Pons (tissue), 1 donor: ENCODE data around the gene TMEM38B.
A peak's percentile ranks its signal among the peaks of the same experiment; 100 is the strongest.

Experiments
- DNase-seq: peaks from one replicate; pipeline ENCODE4 v3.0.0-alpha.2; 2016; ENCODE audit warnings: low spot score

TMEM38B gene, protein sequence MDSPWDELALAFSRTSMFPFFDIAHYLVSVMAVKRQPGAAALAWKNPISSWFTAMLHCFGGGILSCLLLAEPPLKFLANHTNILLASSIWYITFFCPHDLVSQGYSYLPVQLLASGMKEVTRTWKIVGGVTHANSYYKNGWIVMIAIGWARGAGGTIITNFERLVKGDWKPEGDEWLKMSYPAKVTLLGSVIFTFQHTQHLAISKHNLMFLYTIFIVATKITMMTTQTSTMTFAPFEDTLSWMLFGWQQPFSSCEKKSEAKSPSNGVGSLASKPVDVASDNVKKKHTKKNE

DNA sequence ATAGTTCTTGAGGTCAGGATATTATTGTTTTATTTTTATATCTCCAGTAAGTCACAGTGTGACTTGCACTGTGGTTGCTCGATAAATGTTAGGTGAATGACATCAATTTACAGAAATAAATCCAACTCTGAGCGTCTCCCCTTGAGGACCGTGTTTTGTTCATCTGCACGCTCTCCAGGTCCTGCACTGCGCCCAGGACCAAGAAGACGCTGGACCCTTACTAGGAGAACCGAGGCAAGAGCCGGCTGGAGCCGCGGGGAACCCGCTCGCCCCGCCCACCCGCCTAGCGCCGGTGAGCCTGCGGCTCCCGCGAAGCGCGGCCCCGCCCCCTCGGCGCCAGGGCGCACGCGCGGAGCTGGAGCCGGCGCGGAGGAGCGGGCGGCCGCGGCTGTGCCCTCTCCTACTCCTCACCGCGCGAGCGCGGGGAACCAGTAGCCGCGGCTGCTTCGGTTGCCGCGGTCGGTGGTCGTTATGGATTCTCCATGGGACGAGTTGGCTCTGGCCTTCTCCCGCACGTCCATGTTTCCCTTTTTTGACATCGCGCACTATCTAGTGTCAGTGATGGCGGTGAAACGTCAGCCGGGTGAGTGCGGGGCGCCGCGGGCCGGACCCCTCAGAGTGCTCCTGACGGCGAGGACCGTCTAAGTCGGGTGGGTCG is at the start of gene TMEM38B:
TSS of gene TMEM38B (plus strand) at position 352 of the 658 bp plus-strand sequence. CDS start at position 472, 120 bp downstream.
- DNase-seq, result peak; percentile 68

DNA sequence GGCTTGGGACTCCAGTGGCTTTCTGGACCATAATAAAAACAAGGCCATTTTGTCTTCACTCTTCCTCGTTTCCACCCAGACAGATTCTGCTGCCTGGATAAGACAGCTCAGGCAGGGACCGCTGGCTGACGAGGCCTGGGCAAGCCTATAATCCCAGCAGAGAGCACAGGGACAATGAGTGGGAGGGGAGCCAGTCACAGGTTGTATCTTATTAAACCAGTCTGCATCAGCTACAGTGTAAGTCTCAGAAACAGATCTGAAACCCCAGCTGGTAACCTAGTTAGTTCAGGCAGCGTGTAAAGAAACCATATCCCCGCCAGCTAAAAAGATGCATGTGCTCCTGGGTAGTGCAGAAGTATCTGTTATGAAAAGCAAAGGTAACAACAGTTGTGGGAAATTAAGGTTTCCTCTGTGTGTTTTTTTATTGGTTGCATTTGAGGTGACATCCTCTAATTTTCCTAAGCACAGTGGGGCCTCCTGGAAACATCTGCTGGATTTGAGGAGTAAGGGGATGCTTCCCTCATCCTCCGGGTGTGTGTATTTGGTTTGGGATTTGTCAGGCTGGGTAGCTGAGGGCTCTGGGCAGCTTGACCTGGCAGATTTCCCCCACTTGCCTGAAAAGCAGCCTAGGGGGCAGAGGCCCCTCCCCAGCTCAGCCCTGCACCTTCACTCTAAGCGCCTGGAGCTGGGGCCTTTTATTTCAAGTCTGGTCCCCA is 47.3 kb upstream of the TMEM38B start:
- no peak for DNase-seq

DNA sequence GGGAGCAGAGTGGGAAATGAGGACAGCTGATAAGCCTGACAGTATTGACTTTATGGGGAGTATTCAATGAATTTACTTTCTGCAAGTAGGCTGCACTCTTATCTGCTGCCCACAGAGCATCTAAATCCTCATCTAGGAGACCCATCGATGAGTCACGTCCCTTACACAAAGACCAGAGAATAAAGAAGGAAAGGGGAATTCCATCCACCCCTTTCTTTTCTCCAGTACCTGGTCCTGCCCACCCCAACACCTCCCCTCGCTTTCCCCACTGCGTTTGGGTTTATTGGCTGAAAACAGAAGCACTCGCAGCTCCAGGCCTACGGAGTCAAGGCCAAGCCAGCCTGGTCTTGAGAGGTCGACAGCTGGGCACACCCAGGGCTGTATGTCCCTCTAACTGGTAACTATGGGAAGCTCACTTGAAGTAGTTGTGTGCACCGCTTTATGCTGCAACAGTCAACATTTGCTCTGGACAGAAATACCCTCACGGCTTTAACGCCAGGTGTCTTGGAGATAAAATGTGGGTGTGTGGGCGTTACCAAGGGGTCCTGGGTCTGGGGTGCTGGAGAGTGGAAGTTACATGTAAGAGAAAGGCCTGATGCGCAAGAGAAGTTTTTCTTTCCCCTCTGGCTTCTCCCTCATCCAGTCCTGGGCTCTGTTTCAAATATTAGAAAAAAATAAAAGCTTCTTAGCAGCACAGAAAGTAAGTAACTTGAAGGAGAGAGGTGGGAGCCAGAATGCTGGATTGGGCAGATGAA is 46.6 kb upstream of the TMEM38B start:
- no peak for DNase-seq

DNA sequence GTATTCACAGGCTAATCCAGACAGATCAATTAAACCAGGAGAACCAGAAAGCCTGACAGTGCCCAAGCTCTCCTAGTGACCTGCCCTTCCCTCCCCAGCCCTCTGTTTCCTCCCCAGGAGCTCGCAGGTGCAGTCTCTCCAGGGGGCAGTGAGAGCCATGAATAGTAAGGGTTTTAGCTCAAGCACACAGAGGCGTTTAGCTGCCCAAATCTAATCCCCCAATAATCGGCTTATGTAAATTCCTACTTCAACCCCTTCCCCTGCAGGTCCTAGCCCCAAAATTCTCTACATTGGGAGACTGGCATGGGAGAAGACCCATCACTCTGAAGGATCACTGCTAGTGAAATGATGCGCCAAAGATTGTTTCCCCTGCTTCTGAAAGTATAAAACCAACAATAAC is 42.5 kb upstream of the TMEM38B start:
- no peak for DNase-seq

DNA sequence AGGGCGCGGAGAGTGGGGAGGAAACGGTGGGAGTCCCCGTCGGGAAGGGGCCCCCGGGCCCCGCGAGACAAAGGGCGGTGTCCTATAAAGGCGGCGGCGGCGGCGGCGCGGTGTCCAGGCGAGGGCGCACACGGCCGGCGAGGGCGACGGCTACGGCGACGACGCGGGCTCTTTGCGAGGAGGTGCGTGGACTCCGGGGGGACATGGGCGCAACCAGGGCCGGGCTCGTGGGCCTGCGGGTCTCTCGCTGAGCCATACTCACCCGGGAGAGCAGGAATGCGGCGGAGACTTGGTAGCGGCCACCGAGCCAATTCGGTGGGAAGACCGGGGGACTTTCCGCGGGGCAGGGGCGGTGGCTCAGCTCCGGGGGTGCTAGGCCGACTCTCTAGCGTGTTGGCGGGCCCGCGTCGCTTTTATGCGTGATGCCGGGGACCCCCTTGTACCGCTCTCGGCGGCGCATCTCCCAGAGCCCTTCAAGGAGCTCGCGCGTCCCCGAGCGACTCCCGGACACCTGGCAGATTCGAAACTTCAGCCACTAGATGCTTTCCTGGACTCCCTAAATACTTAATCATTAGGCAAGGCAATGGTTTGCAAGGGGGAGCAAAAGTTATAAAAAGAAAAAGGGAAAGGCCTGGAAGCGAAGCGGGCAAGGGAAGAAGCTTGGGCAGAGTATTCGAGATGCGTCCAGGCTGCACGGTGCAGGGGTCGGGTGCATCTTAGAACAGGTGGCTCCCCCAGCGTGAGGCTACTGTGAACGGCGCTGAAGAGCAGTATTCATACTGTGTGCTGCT is 38.0 kb upstream of the TMEM38B start:
- no peak for DNase-seq

DNA sequence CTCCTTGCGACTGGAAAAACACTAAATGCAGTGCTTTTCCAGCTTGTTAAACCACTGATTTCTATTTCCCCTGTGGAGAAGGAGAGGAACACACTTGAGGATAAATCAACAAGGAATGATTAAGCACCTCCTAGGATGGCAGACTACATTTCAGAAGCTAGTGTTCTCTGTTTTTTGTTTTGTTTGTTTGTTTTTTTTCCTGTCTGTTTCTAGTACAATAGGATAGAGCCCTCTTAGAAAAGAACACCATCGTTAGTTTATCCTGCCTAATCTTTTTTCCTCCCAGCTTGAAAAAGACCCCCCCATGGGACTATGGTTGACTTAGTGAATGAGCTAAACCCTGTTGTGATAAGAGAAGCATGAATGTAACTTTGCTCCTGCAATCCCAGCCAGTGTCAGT is 36.0 kb upstream of the TMEM38B start:
- no peak for DNase-seq

DNA sequence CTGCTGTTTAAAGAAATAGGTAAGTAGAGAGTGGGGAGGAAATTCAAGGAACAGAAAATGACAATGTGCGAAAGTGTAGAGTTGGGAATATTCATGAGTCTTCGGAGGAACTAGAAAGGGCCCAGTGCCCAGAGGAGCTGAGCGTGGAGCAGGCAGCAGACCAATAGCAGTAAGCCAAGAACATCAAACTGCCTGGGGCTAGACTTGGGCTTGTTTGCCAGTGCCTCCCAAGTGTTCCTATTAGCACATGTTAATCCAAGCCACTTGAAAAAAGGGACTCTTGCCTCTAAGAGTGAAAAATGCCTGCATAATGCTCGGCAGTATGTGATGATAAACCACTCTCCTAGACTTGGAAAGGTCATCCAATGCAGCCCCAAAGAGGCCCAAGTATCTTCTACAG is 33.3 kb upstream of the TMEM38B start:
- peak; percentile 7 for DNase-seq

DNA sequence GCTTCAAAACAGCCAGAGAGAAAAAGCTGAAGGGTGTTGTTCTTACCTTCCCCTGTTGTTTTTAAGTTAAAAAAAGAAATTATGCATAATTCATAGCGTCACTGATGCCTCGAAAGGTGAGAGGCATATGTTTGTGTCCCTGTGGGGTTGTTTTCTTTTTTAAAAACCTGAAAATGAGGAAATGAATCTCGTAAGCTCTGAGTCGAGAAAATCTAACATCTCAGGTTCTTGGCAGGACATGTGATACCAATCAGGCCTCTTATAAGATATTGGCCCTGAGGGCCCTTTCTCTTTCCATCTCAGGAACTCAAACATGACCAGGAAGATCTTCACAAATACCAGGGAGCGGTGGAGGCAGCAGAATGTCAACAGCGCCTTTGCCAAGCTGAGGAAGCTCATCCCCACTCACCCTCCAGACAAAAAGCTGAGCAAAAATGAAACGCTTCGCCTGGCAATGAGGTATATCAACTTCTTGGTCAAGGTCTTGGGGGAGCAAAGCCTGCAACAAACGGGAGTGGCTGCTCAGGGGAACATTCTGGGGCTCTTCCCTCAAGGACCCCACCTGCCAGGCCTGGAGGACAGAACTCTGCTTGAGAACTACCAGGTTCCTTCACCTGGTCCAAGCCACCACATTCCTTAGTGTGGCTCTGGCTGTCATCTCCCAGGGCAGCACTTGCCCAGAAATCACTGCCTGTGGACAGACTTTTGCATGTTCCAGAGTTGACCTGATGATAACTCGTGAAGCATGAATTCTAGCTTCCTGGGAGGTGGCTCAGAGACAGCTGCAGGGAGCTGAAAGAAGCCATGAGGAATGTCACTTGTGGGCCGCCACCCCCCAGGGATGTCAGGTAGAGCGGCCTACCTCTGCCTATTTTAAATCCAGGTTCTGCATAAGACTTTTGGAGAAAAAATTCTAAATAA is 31.9 kb upstream of the TMEM38B start, which contains the start of gene TAL2:
TSS of gene TAL2 (plus strand) at position 274 of the 921 bp plus-strand sequence. CDS start at position 314, 40 bp downstream.
- no peak for DNase-seq

DNA sequence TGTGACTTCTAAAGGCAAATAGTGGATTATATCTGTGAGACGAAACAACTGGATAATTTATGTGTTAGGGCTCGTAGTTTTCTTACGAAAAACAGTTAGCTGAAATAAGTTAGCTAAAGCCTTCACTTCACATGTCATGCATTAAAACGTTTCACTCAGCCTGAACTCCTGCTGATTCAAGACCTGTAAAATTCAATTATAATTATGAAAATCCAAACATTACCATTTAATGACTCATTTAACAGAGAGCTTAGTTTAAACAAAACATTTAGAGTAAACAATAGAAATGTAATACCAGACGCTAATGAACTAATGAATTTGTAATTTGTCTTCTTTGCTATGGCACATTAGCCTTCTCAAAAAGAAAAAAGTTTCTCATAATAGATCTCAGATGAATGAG is 30.4 kb upstream of the TMEM38B start:
- DNase-seq, result no peak

DNA sequence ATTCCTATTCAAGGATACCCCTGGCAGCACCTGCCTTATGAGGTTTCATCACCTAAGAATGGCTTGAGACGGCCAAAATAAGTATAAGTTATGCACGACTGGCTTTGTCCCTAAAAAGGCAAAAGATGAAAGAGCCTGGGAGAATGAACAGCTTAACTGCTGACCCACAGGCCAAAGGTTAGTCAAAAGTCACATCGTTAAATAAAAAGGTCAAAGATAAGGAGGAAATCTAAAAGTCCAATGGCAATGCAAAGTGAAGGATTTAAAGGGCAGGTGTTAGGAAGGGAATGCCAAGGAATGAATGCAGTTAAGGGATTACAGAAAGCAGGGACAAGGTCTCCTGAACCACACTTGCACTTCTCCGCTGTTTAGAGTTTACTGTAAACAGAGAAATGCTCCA is 26.5 kb upstream of the TMEM38B start:
- DNase-seq, result no peak

DNA sequence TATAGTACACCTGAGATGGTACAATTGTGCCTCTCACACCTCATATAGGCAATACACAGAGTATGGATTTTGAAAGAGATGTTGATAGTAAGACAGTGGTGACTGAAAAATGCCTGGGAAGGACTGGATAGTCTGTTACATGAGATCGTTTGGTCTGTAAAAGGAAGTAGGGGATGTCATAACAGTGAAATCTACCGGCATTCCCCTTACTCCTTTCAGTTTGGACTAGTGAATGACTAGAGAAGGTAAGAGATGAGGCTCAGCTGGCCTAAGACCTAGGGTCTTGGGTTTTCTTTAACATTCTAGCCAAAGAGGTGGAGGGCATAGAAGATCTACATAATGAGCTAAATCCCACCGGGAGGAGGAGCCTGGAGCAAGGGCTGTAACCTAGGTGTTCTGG is 24.0 kb upstream of the TMEM38B start:
- DNase-seq, result no peak

DNA sequence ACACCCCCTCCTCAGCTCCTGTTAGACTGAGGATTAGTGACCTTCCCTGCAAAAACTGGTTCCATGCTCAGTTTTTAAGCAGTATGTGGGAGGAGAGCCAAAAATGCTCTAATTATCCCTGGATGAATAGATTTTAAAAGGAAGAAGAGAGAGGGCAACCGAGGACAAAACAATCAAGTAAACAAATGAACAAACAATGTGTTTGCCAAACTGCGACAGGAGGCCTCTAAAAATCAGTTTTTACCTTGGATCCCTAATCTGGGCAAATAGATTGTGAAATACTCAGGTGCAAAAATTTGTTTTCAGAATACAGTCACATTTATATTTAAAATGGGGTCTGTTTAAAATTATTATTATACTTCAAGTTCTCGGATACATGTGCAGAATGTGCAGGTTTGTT is 23.6 kb upstream of the TMEM38B start:
- DNase-seq, result no peak

DNA sequence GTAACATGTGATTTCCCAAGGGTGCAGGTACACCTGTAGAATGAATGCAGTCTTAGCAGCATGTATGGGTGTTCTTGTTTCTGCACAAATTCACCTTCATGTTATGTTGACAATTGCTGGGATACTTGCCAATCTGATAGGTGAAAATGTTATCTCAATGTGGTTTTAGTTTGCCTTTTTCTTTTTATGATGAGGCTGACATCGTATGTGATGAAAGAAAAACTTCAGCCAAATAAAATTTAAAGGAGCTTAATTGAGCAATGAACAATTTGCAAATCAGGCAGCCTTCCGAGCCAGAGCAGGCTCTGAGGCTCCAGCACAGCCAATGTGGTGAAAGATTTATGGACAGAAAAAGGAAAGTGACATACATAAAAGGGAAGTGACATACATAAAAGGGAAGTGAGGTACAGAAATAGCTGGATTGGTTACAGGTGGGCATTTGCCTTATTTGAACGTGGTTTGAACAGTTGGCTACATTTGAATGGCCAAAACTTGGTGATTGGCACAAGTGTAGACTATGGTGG is 21.6 kb upstream of the TMEM38B start:
- DNase-seq, result no peak

DNA sequence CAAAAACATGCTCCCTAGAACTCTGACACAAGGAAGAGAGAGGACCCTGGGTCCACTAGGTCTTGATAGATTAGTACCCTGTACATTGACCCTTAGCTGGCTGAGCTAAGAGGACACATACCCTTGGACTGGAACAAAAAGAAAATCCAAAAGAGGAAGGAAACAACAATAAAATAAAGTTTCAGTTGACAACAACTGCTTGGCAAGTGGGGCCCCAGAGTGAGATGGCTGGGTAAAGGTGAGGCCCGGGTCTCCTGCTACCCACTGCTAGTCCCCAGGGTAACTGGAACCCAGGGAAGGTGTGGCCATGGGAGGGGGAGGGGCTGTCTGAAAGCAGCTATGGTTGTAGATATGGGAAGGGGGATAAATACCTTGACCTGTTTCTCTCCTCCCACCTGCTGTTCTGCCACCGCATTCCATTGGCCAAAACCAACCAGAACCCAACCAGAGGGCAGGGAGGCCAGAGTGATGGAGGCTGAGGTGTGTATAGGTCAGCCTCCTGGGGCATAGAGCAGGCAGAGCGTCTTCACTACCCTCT is 20.4 kb upstream of the TMEM38B start:
- DNase-seq, result no peak

DNA sequence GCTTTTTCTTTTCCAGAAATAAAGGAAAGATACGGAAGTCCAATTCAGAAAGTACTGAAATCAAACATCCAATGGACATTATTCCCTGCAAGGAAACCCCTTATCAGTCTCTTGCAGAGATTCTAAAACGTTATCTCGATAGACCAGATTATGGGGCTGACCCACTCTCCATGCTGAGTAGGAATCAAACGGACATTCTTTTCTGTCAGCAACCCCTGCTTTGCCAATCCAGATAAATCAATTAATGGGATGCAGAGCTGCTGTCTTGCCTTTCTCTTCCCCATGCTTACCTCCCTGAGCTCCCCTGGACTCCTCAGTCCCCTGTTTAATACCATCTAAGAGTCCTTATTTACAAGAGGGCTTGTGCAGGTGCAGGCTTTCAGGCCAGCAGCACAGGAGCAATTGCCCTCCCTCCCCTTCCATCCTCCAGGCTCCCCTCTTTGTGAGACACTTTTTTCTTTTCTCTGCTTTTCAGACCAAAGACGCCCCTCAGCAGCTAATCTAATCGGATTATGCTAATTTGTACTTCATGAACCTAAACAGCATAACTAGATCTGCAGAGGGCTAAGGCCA is 17.9 kb upstream of the TMEM38B start:
- DNase-seq, result no peak

DNA sequence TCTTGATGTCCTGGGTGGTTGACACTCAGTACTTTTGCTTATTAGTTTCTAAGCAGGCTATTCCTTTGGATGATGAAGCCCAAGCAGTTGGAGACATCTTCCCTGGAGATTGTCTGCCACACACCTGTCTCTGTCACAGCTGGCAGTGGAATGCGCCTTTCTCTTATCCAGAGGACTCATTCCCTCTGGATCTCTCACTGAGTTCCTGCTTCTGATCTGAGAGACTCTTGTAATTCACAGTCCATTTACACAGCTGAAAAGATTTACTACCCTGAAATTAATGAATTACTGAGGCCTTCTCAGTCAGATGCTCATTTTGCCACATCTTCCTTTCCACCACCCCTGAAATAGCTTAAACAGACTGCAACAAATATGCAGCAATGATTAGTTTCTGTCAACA is 16.2 kb upstream of the TMEM38B start:
- DNase-seq, result no peak

DNA sequence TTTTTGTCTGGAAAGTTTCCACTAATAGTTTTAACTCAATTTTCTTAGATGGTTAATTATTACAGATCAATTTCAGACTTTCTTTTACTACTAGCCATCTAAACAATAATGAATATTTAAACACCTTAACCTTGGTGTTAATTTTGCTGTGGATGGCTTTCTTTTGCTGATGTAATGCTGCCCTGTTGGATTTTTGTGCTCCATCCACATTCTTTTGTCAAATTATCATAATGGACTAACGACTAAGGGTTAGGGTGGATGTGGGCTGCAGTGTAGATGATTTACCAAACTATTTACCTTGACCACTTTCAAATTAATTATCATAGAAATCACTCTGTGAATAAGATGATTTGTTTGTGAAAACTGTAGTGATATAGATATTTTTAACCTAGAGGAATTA is 15.6 kb upstream of the TMEM38B start:
- no peak for DNase-seq

DNA sequence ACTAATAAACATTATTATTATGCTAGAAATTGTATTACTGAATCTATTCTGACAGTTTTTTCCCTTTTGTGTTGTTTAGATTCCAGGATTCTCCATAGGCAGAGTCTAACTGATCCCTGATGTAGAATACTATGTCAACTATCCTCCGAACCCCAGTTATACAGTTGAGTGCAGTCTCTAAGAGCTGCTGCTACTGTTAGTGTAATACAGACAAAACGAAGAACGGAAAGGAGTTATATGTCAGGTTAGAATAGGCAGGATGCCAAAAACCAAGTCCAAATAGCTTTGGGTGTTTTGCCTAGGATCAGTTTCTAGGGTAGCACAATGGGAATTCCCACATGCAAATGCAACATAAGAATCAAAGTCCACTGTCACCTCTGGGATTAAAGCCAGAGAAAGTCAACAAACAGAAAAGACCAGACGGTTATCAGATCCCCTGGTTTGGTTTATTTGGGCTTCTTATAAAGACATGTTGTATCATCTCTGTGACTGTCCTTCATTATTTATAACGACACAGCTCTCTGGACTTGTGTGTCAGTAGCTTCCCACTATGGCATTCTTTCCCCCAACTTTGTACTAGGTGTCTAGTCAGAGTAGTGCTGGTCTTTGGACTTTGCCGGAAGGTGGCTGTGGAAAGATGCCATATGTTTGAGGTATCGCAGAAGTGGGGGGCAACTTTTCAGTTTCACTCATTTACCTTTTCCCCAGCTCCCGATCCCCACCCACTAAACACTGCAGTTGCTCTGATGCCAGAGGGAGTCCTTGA is 14.9 kb upstream of the TMEM38B start:
- no peak for DNase-seq

DNA sequence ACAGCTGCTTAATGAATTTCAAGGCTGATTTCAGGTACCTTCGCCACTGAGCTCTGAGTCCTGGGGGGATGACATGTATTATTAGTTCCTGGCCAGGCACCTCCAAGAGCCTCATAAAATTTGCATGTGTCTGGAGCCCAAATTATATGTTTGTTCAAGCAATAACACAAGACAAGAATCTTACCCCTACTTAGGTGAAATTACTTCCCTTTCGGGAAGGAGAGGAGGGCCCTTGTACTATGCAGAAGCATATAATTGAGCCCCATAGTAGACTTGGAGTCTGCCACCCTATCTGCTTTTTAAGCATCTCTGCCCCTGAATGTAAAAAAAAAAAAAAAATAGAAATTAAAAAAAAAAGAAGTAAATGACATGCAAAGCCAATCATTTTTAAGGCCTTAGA is 13.0 kb upstream of the TMEM38B start:
- no peak for DNase-seq
